Measurements from ENCODE around the gene BPIFB3.

GRCh38 chr20:33009214-33010132, 44.2 kb upstream of the BPIFB3 start:
- TF ChIP-seq CTCF (IDR thresholded peaks at IDR 0.05) = no peak
- no peak for TF ChIP-seq POLR2A (IDR thresholded peaks at IDR 0.05)
